Caco-2 (cell line): ENCODE results near the gene NSUN3. TPM values are rescaled to one million over a fixed set of nuclear protein-coding genes. Genes with fewer than 3 reads are reported as not detected.
A peak's percentile ranks its signal among the peaks of the same experiment; 100 is the strongest.

ENCODE experiments used
- BruUV-seq: library from RNA; stranded (reverse); fragments of 400-500 nt; replicated peaks from 2 replicates; lab custom pipeline; 2021; lab: Mats Ljungman, UMichigan
- CTCF ChIA-PET: fragments of 300-600 bp; sonication (Branson Sonifier 250); formaldehyde crosslinking; loops from one replicate; lab custom pipeline; 2022; ENCODE audit warnings: antibody characterized with exemption; lab: Charles Lee
- POLR2A ChIA-PET: fragments of 300-600 bp; sonication (Branson Sonifier 250); formaldehyde crosslinking; loops from one replicate; lab custom pipeline; 2022; ENCODE audit warnings: antibody characterized with exemption; lab: Charles Lee
- DNase-seq, 2 experiments: peaks; one replicate each; pipeline versions ENCODE4 v3.0.0 to v3.0.0-alpha.2; 2020 to 2022
- H3K27me3 ChIP-seq: replicated peaks from 2 replicates; pipeline ENCODE4 v1.6.0; 2011; ENCODE audit warnings: low read length; ENCODE audit not compliant: control insufficient read depth, insufficient read depth
- H3K36me3 ChIP-seq: 2 replicates; pipeline ENCODE4 v1.5.1; 2011; ENCODE audit warnings: low read length; ENCODE audit not compliant: control insufficient read depth, insufficient read depth
- H3K4me1 ChIP-seq: fragments of 250-450 bp; sonication (Bioruptor Pico); 2 replicates; pipeline ENCODE4 v1.5.1; 2020; ENCODE audit warnings: mild to moderate bottlenecking
- H3K4me3 ChIP-seq: 2 replicates; pipeline ENCODE4 v1.5.1; 2011; ENCODE audit warnings: low read depth, mild to moderate bottlenecking, control low read depth, low read length
- H3K9me3 ChIP-seq: fragments of 250-450 bp; sonication (Bioruptor Pico); 2 replicates; pipeline ENCODE4 v1.5.1; 2020; ENCODE audit warnings: mild to moderate bottlenecking, moderate library complexity
- H3K27ac Mint-ChIP-seq: one replicate; pipeline ENCODE4 v1.8.0; 2022; ENCODE audit warnings: mixed read lengths; ENCODE audit not compliant: unreplicated experiment
- H3K27me3 Mint-ChIP-seq: one replicate; pipeline ENCODE4 v1.8.0; 2022; ENCODE audit warnings: mixed read lengths; ENCODE audit not compliant: insufficient read depth, unreplicated experiment
- H3K36me3 Mint-ChIP-seq: one replicate; pipeline ENCODE4 v1.8.0; 2022; ENCODE audit warnings: mild to moderate bottlenecking, mixed read lengths; ENCODE audit not compliant: insufficient read depth, unreplicated experiment
- H3K4me1 Mint-ChIP-seq: one replicate; pipeline ENCODE4 v1.8.0; 2022; ENCODE audit warnings: low read depth, mixed read lengths; ENCODE audit not compliant: unreplicated experiment
- H3K4me3 Mint-ChIP-seq: one replicate; pipeline ENCODE4 v1.8.0; 2022; ENCODE audit warnings: mild to moderate bottlenecking, moderate library complexity, mixed read lengths; ENCODE audit not compliant: unreplicated experiment
- H3K9me3 Mint-ChIP-seq: one replicate; pipeline ENCODE4 v1.8.0; 2022; ENCODE audit warnings: mixed read lengths; ENCODE audit not compliant: unreplicated experiment
- intact Hi-C: fragments of 100-400 bp; cut with micrococcal nuclease; formaldehyde crosslinking; loops from one replicate; pipeline ENCODE4 v1.10.0; 2022; ENCODE audit not compliant: unreplicated experiment
- total RNA-seq: library from RNA; stranded (reverse); gene quantifications from 2 replicates; pipeline ENCODE4 v1.2.3, GENCODE V29; 2022
- TF ChIP-seq, protein P1 (sequence below), 2 experiments: fragments of 200-600 bp in 1 of 2; IDR thresholded peaks; 1 replicate in 1 of 2; 2 replicates in 1 of 2; pipeline versions ENCODE4 v1.5.1 to v1.8.0; 2011 to 2022; ENCODE audit warnings: antibody characterized with exemption in 1 of 2, control low read depth in 1 of 2, inconsistent platforms in 1 of 2, low read depth in 1 of 2, low read length in 1 of 2, mild to moderate bottlenecking in 1 of 2, moderate library complexity in 1 of 2; ENCODE audit not compliant: insufficient read depth in 1 of 2, severe bottlenecking in 1 of 2, unreplicated experiment in 1 of 2

NSUN3 gene
- total RNA-seq, 1 experiment from 2014 or later: 7.1 TPM

DNA sequence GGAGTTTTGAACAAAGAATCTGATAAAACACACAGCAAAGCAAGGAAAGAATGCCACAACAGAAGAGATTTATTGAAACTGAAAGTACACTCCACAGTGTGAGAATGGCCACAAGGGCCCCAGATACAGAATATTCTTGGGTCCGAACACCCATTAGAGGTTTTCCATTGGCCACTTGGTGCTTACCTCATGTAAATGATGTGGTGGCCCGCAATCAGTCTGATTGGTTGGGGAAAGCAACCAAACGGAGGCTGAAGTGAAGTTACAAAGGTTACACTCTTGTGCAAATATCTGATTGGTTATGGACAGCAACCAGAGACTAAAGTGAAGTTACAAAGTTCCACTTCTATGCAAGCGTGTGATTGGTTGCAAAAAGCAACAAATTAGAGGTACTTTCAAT is 20.4 kb downstream of the NSUN3 start:
- CTCF ChIA-PET: no interaction called here
- no TSS peak for BruUV-seq

DNA sequence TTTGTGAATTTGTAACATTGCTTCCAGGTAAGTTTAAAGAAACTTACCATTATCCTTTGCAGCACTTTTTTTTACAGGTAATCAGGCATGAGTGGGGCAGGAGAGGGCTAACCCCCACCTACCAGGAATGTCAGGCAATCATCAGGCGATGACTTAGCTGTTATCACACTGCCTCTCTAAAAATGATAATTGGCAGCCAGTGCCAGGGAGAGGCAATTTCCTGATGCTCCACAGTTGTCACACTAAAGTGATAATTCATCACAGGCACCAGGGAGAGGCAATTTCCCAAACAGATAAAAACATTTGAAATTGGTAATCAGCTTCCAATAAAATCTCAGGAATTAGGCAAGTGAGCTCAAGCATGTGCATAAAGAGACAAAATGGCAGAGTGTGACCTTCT is 26.3 kb downstream of the NSUN3 start:
- H3K27ac Mint-ChIP-seq: no peak overlapping the region
- H3K27me3 ChIP-seq: no peaks in the 10 kb centered on the region
- DNase-seq: no peak
- POLR2A ChIA-PET: no interaction called here
- H3K4me3 Mint-ChIP-seq: no peak overlapping the region
- H3K9me3 ChIP-seq: no peaks in the 10 kb centered on the region
- no peaks in the 10 kb centered on the region for H3K4me1 ChIP-seq
- H3K9me3 Mint-ChIP-seq: no peaks in the 10 kb centered on the region
- no peaks in the 10 kb centered on the region for H3K27me3 Mint-ChIP-seq
- H3K36me3 Mint-ChIP-seq: no peaks in the 10 kb centered on the region
- intact Hi-C loops: no loop called here
- no peaks in the 10 kb centered on the region; the same call in 1 of the 2 replicates for H3K36me3 ChIP-seq
- H3K4me1 Mint-ChIP-seq: no peaks in the 10 kb centered on the region
- CTCF ChIA-PET: no interaction called here
- no TSS peak for BruUV-seq
- TF ChIP-seq, protein P1, sequence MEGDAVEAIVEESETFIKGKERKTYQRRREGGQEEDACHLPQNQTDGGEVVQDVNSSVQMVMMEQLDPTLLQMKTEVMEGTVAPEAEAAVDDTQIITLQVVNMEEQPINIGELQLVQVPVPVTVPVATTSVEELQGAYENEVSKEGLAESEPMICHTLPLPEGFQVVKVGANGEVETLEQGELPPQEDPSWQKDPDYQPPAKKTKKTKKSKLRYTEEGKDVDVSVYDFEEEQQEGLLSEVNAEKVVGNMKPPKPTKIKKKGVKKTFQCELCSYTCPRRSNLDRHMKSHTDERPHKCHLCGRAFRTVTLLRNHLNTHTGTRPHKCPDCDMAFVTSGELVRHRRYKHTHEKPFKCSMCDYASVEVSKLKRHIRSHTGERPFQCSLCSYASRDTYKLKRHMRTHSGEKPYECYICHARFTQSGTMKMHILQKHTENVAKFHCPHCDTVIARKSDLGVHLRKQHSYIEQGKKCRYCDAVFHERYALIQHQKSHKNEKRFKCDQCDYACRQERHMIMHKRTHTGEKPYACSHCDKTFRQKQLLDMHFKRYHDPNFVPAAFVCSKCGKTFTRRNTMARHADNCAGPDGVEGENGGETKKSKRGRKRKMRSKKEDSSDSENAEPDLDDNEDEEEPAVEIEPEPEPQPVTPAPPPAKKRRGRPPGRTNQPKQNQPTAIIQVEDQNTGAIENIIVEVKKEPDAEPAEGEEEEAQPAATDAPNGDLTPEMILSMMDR (IDR thresholded peaks at IDR 0.05; ENCODE audit: insufficient read depth in 1 of 2, low read depth in 1 of 2, low read length in 1 of 2, severe bottlenecking in 1 of 2, unreplicated experiment in 1 of 2): no peak
- no peak overlapping the region for H3K4me3 ChIP-seq

More for the DNA sequence above, 20.4 kb downstream of the NSUN3 start:
- Histone ChIP-seq H3K4me3 (no peak overlapping the region), H3K9me3 (no peaks in the 10 kb centered on the region), H3K27me3 (no peaks in the 10 kb centered on the region), H3K36me3 (no peaks in the 10 kb centered on the region; the same call in 1 of the 2 replicates), H3K4me1 (no peaks in the 10 kb centered on the region)
- no peak overlapping the region for H3K4me3 Mint-ChIP-seq
- H3K27me3 Mint-ChIP-seq: no peaks in the 10 kb centered on the region
- TF ChIP-seq, protein P1 (IDR thresholded peaks at IDR 0.05; ENCODE audit: insufficient read depth in 1 of 2, low read depth in 1 of 2, low read length in 1 of 2, severe bottlenecking in 1 of 2, unreplicated experiment in 1 of 2): no peak
- intact Hi-C loops: no loop called here
- DNase-seq: peak; percentile 13 to 47
- no peaks in the 10 kb centered on the region for H3K36me3 Mint-ChIP-seq
- H3K9me3 Mint-ChIP-seq: no peaks in the 10 kb centered on the region
- POLR2A ChIA-PET: no interaction called here
- no peak overlapping the region for H3K27ac Mint-ChIP-seq
- H3K4me1 Mint-ChIP-seq: no peaks in the 10 kb centered on the region

DNA sequence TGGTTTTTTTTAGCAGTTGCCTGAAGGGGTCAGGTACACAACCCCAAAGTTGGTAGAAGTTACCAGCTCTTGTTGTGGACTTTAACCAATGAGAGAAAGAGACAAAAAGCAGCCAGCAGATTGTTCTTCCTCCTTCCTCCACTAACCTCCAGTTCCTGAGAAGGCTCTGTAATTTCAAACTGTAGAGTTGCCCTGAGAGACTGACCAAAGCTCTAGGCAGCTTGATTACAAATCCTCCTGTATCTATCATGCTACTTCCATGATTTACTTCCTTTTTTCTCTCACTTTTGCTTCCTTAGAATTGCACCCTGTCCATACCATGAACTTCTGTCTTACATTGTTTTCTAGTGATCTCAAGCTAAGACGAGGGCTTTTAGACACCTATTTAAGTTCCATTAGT is 29.2 kb downstream of the NSUN3 start:
- no TSS peak for BruUV-seq
- no peak for DNase-seq
- ChIA-PET POLR2A (no interaction called here), CTCF (no interaction called here)
- Histone ChIP-seq H3K4me1 (no peaks in the 10 kb centered on the region), H3K36me3 (no peaks in the 10 kb centered on the region; the same call in 1 of the 2 replicates), H3K4me3 (no peak overlapping the region), H3K9me3 (no peaks in the 10 kb centered on the region), H3K27me3 (no peaks in the 10 kb centered on the region)
- H3K9me3 Mint-ChIP-seq: no peaks in the 10 kb centered on the region
- no peaks in the 10 kb centered on the region for H3K27me3 Mint-ChIP-seq
- H3K4me3 Mint-ChIP-seq: no peak overlapping the region
- TF ChIP-seq, protein P1 (IDR thresholded peaks at IDR 0.05; ENCODE audit: insufficient read depth in 1 of 2, low read depth in 1 of 2, low read length in 1 of 2, severe bottlenecking in 1 of 2, unreplicated experiment in 1 of 2): no peak
- H3K27ac Mint-ChIP-seq: no peak overlapping the region
- no peaks in the 10 kb centered on the region for H3K36me3 Mint-ChIP-seq
- intact Hi-C loops: no loop called here
- no peaks in the 10 kb centered on the region for H3K4me1 Mint-ChIP-seq
